Naive thymus-derived CD4-positive, alpha-beta T cell (primary cell): Measurements from ENCODE around the gene PWWP2A. TPM values are rescaled to one million over a fixed set of nuclear protein-coding genes. Genes with fewer than 3 reads are reported as not detected.

ENCODE experiments used
- ATAC-seq: fragments of 150-1000 bp; cut with Tn5 transposase; 2 replicates; pipeline ENCODE4 v1.10.0; 2021; ENCODE audit warnings: mild to moderate bottlenecking, moderate library complexity
- CTCF ChIA-PET: fragments of 350-600 bp; sonication (Branson Sonifier 250); formaldehyde crosslinking; loops from one replicate; lab custom pipeline; 2021; ENCODE audit warnings: antibody characterized with exemption; lab: Charles Lee
- POLR2A ChIA-PET: fragments of 350-600 bp; sonication (Branson Sonifier 250); formaldehyde crosslinking; loops from one replicate; lab custom pipeline; 2021; ENCODE audit warnings: antibody characterized with exemption, inconsistent platforms; lab: Charles Lee
- DNase-seq, 9 donors: peaks; one replicate each; pipeline versions ENCODE4 v3.0.0 to v3.0.0-alpha.2; 2020 to 2022; ENCODE audit warnings: mixed read lengths in 1 of 9
- H3K27ac ChIP-seq: one replicate; pipeline ENCODE4 v1.7.0; 2013; ENCODE audit warnings: mild to moderate bottlenecking, low read depth, low read length, moderate library complexity
- H3K27me3 ChIP-seq, 2 donors: one replicate each; pipeline ENCODE4 v1.7.0; 2013; ENCODE audit warnings: low read length in 2 of 2, mild to moderate bottlenecking in 2 of 2, moderate library complexity in 2 of 2; ENCODE audit not compliant: control insufficient read depth in 2 of 2, insufficient read depth in 2 of 2
- H3K36me3 ChIP-seq, 3 experiments: 1 replicate in 2 of 3; 2 replicates in 1 of 3; pipeline ENCODE4 v1.7.0; 2013; ENCODE audit warnings: low read length in 3 of 3, mild to moderate bottlenecking in 3 of 3, moderate library complexity in 1 of 3; ENCODE audit not compliant: insufficient read depth in 3 of 3, control insufficient read depth in 2 of 3
- H3K4me1 ChIP-seq, 2 donors: one replicate each; pipeline ENCODE4 v1.7.0; 2013; ENCODE audit warnings: low read length in 2 of 2, mild to moderate bottlenecking in 2 of 2, moderate library complexity in 1 of 2; ENCODE audit not compliant: control insufficient read depth in 2 of 2, insufficient read depth in 2 of 2
- H3K4me3 ChIP-seq: 2 replicates; pipeline ENCODE4 v1.7.0; 2013; ENCODE audit warnings: mild to moderate bottlenecking, low read length
- H3K9me3 ChIP-seq, 3 experiments: 1 replicate in 2 of 3; 2 replicates in 1 of 3; pipeline ENCODE4 v1.7.0; 2013; ENCODE audit warnings: low read length in 3 of 3; ENCODE audit not compliant: control insufficient read depth in 2 of 3
- H3K27ac Mint-ChIP-seq, 9 donors: one replicate each; pipeline ENCODE4 v1.8.0; 2020 to 2022; ENCODE audit warnings: mixed read lengths in 9 of 9, mild to moderate bottlenecking in 8 of 9, moderate library complexity in 5 of 9, inconsistent platforms in 2 of 9
- H3K27me3 Mint-ChIP-seq, 5 donors: one replicate each; pipeline ENCODE4 v1.8.0; 2021 to 2022; ENCODE audit warnings: mixed read lengths in 5 of 5, mild to moderate bottlenecking in 1 of 5
- H3K36me3 Mint-ChIP-seq, 5 donors: one replicate each; pipeline ENCODE4 v1.8.0; 2020 to 2022; ENCODE audit warnings: mixed read lengths in 5 of 5, mild to moderate bottlenecking in 3 of 5, inconsistent platforms in 1 of 5
- H3K4me1 Mint-ChIP-seq, 7 donors: one replicate each; pipeline ENCODE4 v1.8.0; 2020 to 2022; ENCODE audit warnings: mixed read lengths in 7 of 7, mild to moderate bottlenecking in 3 of 7, inconsistent platforms in 1 of 7
- H3K4me3 Mint-ChIP-seq, 10 donors: one replicate each; pipeline ENCODE4 v1.8.0; 2020 to 2022; ENCODE audit warnings: mild to moderate bottlenecking in 10 of 10, mixed read lengths in 10 of 10, moderate library complexity in 6 of 10, inconsistent platforms in 2 of 10
- H3K9me3 Mint-ChIP-seq, 11 donors: one replicate each; pipeline ENCODE4 v1.8.0; 2020 to 2022; ENCODE audit warnings: mixed read lengths in 11 of 11, mild to moderate bottlenecking in 4 of 11, inconsistent platforms in 1 of 11, moderate library complexity in 1 of 11
- intact Hi-C, 2 donors: fragments of 100-400 bp; cut with micrococcal nuclease; formaldehyde crosslinking; loops; one replicate each; pipeline ENCODE4 v1.15.1; 2023
- polyA plus RNA-seq, 2 donors: library from polyadenylated mRNA; unstranded; fragments of 300-500 nt; fragmentation: Illumina TruSeq; gene quantifications; one replicate each; pipeline ENCODE4 v1.2.3, GENCODE V29; 2021
- total RNA-seq, 6 experiments: library from RNA in 5 of 6; stranded (reverse) in 5 of 6; gene quantifications; 1 replicate in 5 of 6; 2 replicates in 1 of 6; pipeline ENCODE4 v1.2.3 and lab custom pipeline; 2021 to 2026

The PWWP2A gene
- total and polyA plus RNA-seq, 7 experiments from 2014 or later: 21.2 to 43.6 (median 28.1) TPM

- ATAC-seq (no peak), DNase-seq (no peak)
- Mint-ChIP-seq H3K36me3 (no peaks in the 10 kb centered on the region), H3K4me1 (no peaks in the 10 kb centered on the region), H3K27me3 (peaks cover 0 to 4% (median 0%) of the 10 kb centered on the region in 5 donors), H3K9me3 (no peaks in the 10 kb centered on the region), H3K4me3 (no peak overlapping the region), H3K27ac (no peak overlapping the region)
- intact Hi-C loops: no loop called here
- ChIA-PET CTCF (no interaction called here), POLR2A (no interaction called here)
- no peaks in the 10 kb centered on the region for H3K9me3 ChIP-seq
- H3K27ac ChIP-seq: no peak overlapping the region
- H3K4me3 ChIP-seq: no peak overlapping the region
- H3K4me1 ChIP-seq: no peaks in the 10 kb centered on the region
- no peaks in the 10 kb centered on the region for H3K36me3 ChIP-seq
- H3K27me3 ChIP-seq: no peaks in the 10 kb centered on the region
Observed at GRCh38 chr5:160133918-160134304, 14.7 kb upstream of the PWWP2A start.

GRCh38 chr5:160133071-160133917, 14.0 kb upstream of the PWWP2A start:
- DNase-seq (no peak), ATAC-seq (no peak)
- no peak overlapping the region for H3K4me3 Mint-ChIP-seq
- H3K4me1 ChIP-seq: no peaks in the 10 kb centered on the region
- no peaks in the 10 kb centered on the region for H3K36me3 ChIP-seq
- no peaks in the 10 kb centered on the region for H3K9me3 ChIP-seq
- ChIA-PET POLR2A (no interaction called here), CTCF (no interaction called here)
- peaks cover 0 to 4% (median 0%) of the 10 kb centered on the region in 5 donors for H3K27me3 Mint-ChIP-seq
- no peaks in the 10 kb centered on the region for H3K27me3 ChIP-seq
- H3K4me3 ChIP-seq: no peak overlapping the region
- no peaks in the 10 kb centered on the region for H3K36me3 Mint-ChIP-seq
- no peaks in the 10 kb centered on the region for H3K9me3 Mint-ChIP-seq
- intact Hi-C loops: no loop called here
- no peaks in the 10 kb centered on the region for H3K4me1 Mint-ChIP-seq
- no peak overlapping the region for H3K27ac ChIP-seq
- H3K27ac Mint-ChIP-seq: no peak overlapping the region

- CTCF ChIA-PET: no interaction called here
- POLR2A ChIA-PET: interaction anchor here (0.6 kb wide), 1 partner anchor 172 kb away, joined by 4 read pairs; no protein-coding TSS in a partner anchor
- Mint-ChIP-seq H3K9me3 (peaks cover 0 to 3% (median 0%) of the 10 kb centered on the region in 11 donors), H3K4me1 (no peaks in the 10 kb centered on the region), H3K36me3 (no peaks in the 10 kb centered on the region), H3K4me3 (no peak overlapping the region), H3K27me3 (peaks cover 0 to 6% (median 0%) of the 10 kb centered on the region in 5 donors), H3K27ac (no peak overlapping the region)
- Histone ChIP-seq H3K4me3 (no peak overlapping the region), H3K27me3 (no peaks in the 10 kb centered on the region), H3K4me1 (no peaks in the 10 kb centered on the region), H3K27ac (no peak overlapping the region), H3K36me3 (no peaks in the 10 kb centered on the region), H3K9me3 (no peaks in the 10 kb centered on the region)
- DNase-seq (no peak), ATAC-seq (no peak)
- intact Hi-C loops: no loop called here
Observed at GRCh38 chr5:160129841-160130240, 10.6 kb upstream of the PWWP2A start.

GRCh38 chr5:160128632-160129031, 9.4 kb upstream of the PWWP2A start:
- Histone ChIP-seq H3K27ac (no peak overlapping the region), H3K4me1 (no peaks in the 10 kb centered on the region), H3K4me3 (no peak overlapping the region), H3K9me3 (no peaks in the 10 kb centered on the region), H3K36me3 (no peaks in the 10 kb centered on the region), H3K27me3 (no peaks in the 10 kb centered on the region)
- no peak for ATAC-seq
- Mint-ChIP-seq H3K4me3 (no peak overlapping the region), H3K27me3 (peaks cover 0 to 6% (median 0%) of the 10 kb centered on the region in 5 donors), H3K36me3 (no peaks in the 10 kb centered on the region), H3K9me3 (peaks cover 0 to 3% (median 0%) of the 10 kb centered on the region in 11 donors), H3K4me1 (no peaks in the 10 kb centered on the region), H3K27ac (no peak overlapping the region)
- ChIA-PET CTCF (no interaction called here), POLR2A (no interaction called here)
- intact Hi-C loops: no loop called here
- DNase-seq: no peak

GRCh38 chr5:160119905-160120266, 636 bp upstream of the PWWP2A start:
- H3K4me3 Mint-ChIP-seq: peak overlapping the region; percentile 83 to 99 (median 94)
- CTCF ChIA-PET: no interaction called here
- POLR2A ChIA-PET: no interaction called here
- Histone ChIP-seq H3K4me3 (peak overlapping the region; percentile 60), H3K36me3 (peaks cover 0 to 15% (median 0%) of the 10 kb centered on the region in 3 experiments), H3K27ac (peak overlapping the region; percentile 46), H3K9me3 (no peaks in the 10 kb centered on the region), H3K27me3 (no peaks in the 10 kb centered on the region), H3K4me1 (peaks cover 0 to 5% of the 10 kb centered on the region in 2 donors)
- DNase-seq (no peak), ATAC-seq (no peak)
- peaks cover 0 to 25% (median 20%) of the 10 kb centered on the region in 7 donors for H3K4me1 Mint-ChIP-seq
- H3K36me3 Mint-ChIP-seq: peaks cover 0 to 7% (median 5%) of the 10 kb centered on the region in 5 donors
- intact Hi-C loops: loop anchor here (1.0 to 5.0 kb wide), 14 partner anchors 79 to 1308 kb away; partner anchors contain the start of genes SLU7 (in 2 of the 2), TTC1 (in 2 of the 2), UBLCP1 (in 2 of the 2) and RNF145 (in 1 of the 2)
- peak overlapping the region; percentile 83 to 98 (median 94) for H3K27ac Mint-ChIP-seq
- peaks cover 0 to 2% (median 0%) of the 10 kb centered on the region in 11 donors for H3K9me3 Mint-ChIP-seq
- H3K27me3 Mint-ChIP-seq: peaks cover 0 to 8% (median 0%) of the 10 kb centered on the region in 5 donors

- DNase-seq: peak; percentile 40 to 62 (median 49)
- H3K27ac ChIP-seq: peak overlapping the region; percentile 83
- H3K9me3 ChIP-seq: no peaks in the 10 kb centered on the region
- peak overlapping the region in 7 of 9 donors; percentile 25 to 92 (median 79) for H3K27ac Mint-ChIP-seq
- H3K4me3 Mint-ChIP-seq: peak overlapping the region; percentile 77 to 99 (median 87)
- H3K4me1 ChIP-seq: peaks cover 0 to 5% of the 10 kb centered on the region in 2 donors
- H3K36me3 ChIP-seq: peaks cover 0 to 25% (median 0%) of the 10 kb centered on the region in 3 experiments
- peaks cover 0 to 7% (median 5%) of the 10 kb centered on the region in 5 donors for H3K36me3 Mint-ChIP-seq
- intact Hi-C loops: loop anchor here (1.0 to 5.0 kb wide), 14 partner anchors 80 to 1306 kb away; partner anchors contain the start of genes SLU7 (in 2 of the 2), TTC1 (in 2 of the 2), UBLCP1 (in 2 of the 2) and RNF145 (in 1 of the 2)
- ATAC-seq: peak; percentile 10
- H3K9me3 Mint-ChIP-seq: peaks cover 0 to 2% (median 0%) of the 10 kb centered on the region in 11 donors
- POLR2A ChIA-PET: interaction anchor here (0.5 to 1.6 kb wide), 6 partner anchors 10 to 856 kb away, joined by 3 to 6 read pairs (median 4); partner anchors contain the start of genes SLU7 and TTC1
- H3K4me3 ChIP-seq: peak overlapping the region; percentile 79
- CTCF ChIA-PET: no interaction called here
- peaks cover 0 to 32% (median 21%) of the 10 kb centered on the region in 7 donors for H3K4me1 Mint-ChIP-seq
- no peaks in the 10 kb centered on the region for H3K27me3 ChIP-seq
- peaks cover 0 to 8% (median 0%) of the 10 kb centered on the region in 5 donors for H3K27me3 Mint-ChIP-seq
Observed at GRCh38 chr5:160118349-160119141, 705 bp downstream of the PWWP2A start.
